ENCODE results near the gene PAX5.

Gene PAX5

GRCh38 chr9:36997414-36997813 lies 36.7 kb downstream of the PAX5 start (continued):
- TF ChIP-seq ZBTB26 (tag by site-specific recombination; optimal IDR thresholded peaks at IDR 0.05) (no peak), ZNF521 (tag by site-specific recombination; IDR thresholded peaks at IDR 0.05) (no peak), INSM2 (tag by site-specific recombination; IDR thresholded peaks at IDR 0.05) (no peak), ZNF510 (tag by site-specific recombination; IDR thresholded peaks at IDR 0.05; ENCODE audit: insufficient replicate concordance) (no peak)

- no peaks in the 10 kb centered on the region for H3K4me1 ChIP-seq (ENCODE audit: control insufficient read depth, insufficient read depth, low read length)
- no peak overlapping the region for H3K4me3 ChIP-seq (ENCODE audit: low read depth, low read length)
- ChIA-PET POLR2A (interaction anchor here (0.6 to 1.3 kb wide), 2 partner anchors 83 to 470 kb away, joined by 3 read pairs; no protein-coding TSS in a partner anchor), CTCF (interaction anchor here (0.6 to 4.9 kb wide), 31 partner anchors 8 to 917 kb away, joined by 3 to 51 read pairs (median 5); no protein-coding TSS in a partner anchor)
- H3K9me3 ChIP-seq (ENCODE audit: control insufficient read depth, insufficient read depth, low read depth, low read length) = no peaks in the 10 kb centered on the region
- H3K27ac ChIP-seq (ENCODE audit: extremely low read depth, low read depth, low read length) = no peak overlapping the region
- no peak for TF ChIP-seq ZNF132 (tag by site-specific recombination; IDR thresholded peaks at IDR 0.05; ENCODE audit: borderline replicate concordance)
- TF ChIP-seq ZBTB48 (tag by site-specific recombination; IDR thresholded peaks at IDR 0.05) = no peak
- no peak for TF ChIP-seq GLIS2 (tag by site-specific recombination; IDR thresholded peaks at IDR 0.05)
- no peak for TF ChIP-seq ZNF221 (tag by site-specific recombination; IDR thresholded peaks at IDR 0.05; ENCODE audit: borderline replicate concordance)
- no peak for TF ChIP-seq ZNF174 (tag by site-specific recombination; IDR thresholded peaks at IDR 0.05)
- TF ChIP-seq KLF9 (tag by site-specific recombination; IDR thresholded peaks at IDR 0.05; ENCODE audit: low read depth) = no peak
- peak; percentile 98 for TF ChIP-seq PRDM1 (tag by site-specific recombination; IDR thresholded peaks at IDR 0.05)
- no peaks in the 10 kb centered on the region for H3K36me3 ChIP-seq (ENCODE audit: control insufficient read depth in 2 of 2, insufficient read depth in 1 of 2, low read length in 2 of 2)
These were observed 37.4 kb downstream of the PAX5 start for GRCh38 chr9:36996706-36997086.

- no peak overlapping the region for H3K27ac ChIP-seq (ENCODE audit: extremely low read depth, low read depth, low read length)
- no peaks in the 10 kb centered on the region for H3K36me3 ChIP-seq (ENCODE audit: control insufficient read depth in 2 of 2, insufficient read depth in 1 of 2, low read length in 2 of 2)
- TF ChIP-seq ZNF585B (tag by site-specific recombination; IDR thresholded peaks at IDR 0.05) (no peak), ZBTB17 (tag by site-specific recombination; IDR thresholded peaks at IDR 0.05) (peak; percentile 63), SP7 (tag by site-specific recombination; IDR thresholded peaks at IDR 0.05) (0 out of 2 replicates have a peak, but pooled peaks have one; percentile 30), ZNF660 (tag by site-specific recombination; IDR thresholded peaks at IDR 0.05) (0 out of 2 replicates have a peak, but pooled peaks have one; percentile 19), BCL6B (tag by site-specific recombination; IDR thresholded peaks at IDR 0.05) (no peak), ZNF324 (tag by site-specific recombination; IDR thresholded peaks at IDR 0.05) (no peak), ZNF555 (tag by site-specific recombination; conservative IDR thresholded peaks at IDR 0.05) (no peak), ZNF791 (tag by site-specific recombination; IDR thresholded peaks at IDR 0.05) (no peak), ZNF544 (tag by site-specific recombination; IDR thresholded peaks at IDR 0.05) (no peak), ZFHX2 (tag by site-specific recombination; conservative IDR thresholded peaks at IDR 0.05) (0 out of 2 replicates have a peak, but pooled peaks have one; percentile 13), CTCF (tag by site-specific recombination; IDR thresholded peaks at IDR 0.05) (peak; percentile 80), KLF7 (tag by site-specific recombination; IDR thresholded peaks at IDR 0.05; ENCODE audit: borderline replicate concordance) (peak; percentile 39; the same call in 1 of the 2 replicates), ZNF2 (tag by site-specific recombination; IDR thresholded peaks at IDR 0.05) (peak; percentile 84), ZNF654 (tag by site-specific recombination; IDR thresholded peaks at IDR 0.05; ENCODE audit: low read depth) (peak; percentile 79), IKZF3 (tag by site-specific recombination; IDR thresholded peaks at IDR 0.05) (no peak), ZSCAN30 (tag by site-specific recombination; IDR thresholded peaks at IDR 0.05) (0 out of 2 replicates have a peak, but pooled peaks have one; percentile 16), ZEB2 (tag by site-specific recombination; IDR thresholded peaks at IDR 0.05) (no peak)
These were observed 38.0 kb downstream of the PAX5 start for GRCh38 chr9:36995927-36996705.

More at GRCh38 chr9:36995927-36996705, 38.0 kb downstream of the PAX5 start:
- CTCF ChIA-PET = interaction anchor here (0.6 to 4.9 kb wide), 60 partner anchors 9 to 917 kb away, joined by 3 to 51 read pairs (median 4); partner anchors contain the start of gene ZCCHC7
- H3K4me3 ChIP-seq (ENCODE audit: low read depth, low read length) = no peak overlapping the region
- no peaks in the 10 kb centered on the region for H3K9me3 ChIP-seq (ENCODE audit: control insufficient read depth, insufficient read depth, low read depth, low read length)
- no peaks in the 10 kb centered on the region for H3K4me1 ChIP-seq (ENCODE audit: control insufficient read depth, insufficient read depth, low read length)
- POLR2A ChIA-PET = interaction anchor here (0.9 to 1.3 kb wide), 4 partner anchors 30 to 466 kb away, joined by 3 read pairs; partner anchors contain the start of gene ZCCHC7

All from HEK293 (cell line).